GM21360 (cell line): Measurements from ENCODE around the gene RBM38.

Experiments
- ATAC-seq: cut with Tn5 transposase; IDR thresholded peaks from one replicate; pipeline ENCODE4 v1.9.1; 2021; ENCODE audit warnings: mild to moderate bottlenecking, moderate library complexity; ENCODE audit not compliant: unreplicated experiment

The RBM38 gene

GRCh38 chr20:57449398-57450354 is 58.5 kb downstream of the RBM38 start:
- ATAC-seq, result no peak

GRCh38 chr20:57450419-57450818 is 59.2 kb downstream of the RBM38 start:
- ATAC-seq, result no peak

GRCh38 chr20:57450931-57451330 is 59.7 kb downstream of the RBM38 start:
- ATAC-seq, result no peak

- no peak for ATAC-seq
Measured at GRCh38 chr20:57451431-57451794, 60.2 kb downstream of the RBM38 start.

- no peak for ATAC-seq
Measured at GRCh38 chr20:57451795-57452661, 60.8 kb downstream of the RBM38 start.

- no peak for ATAC-seq
Measured at GRCh38 chr20:57455386-57455785, 64.2 kb downstream of the RBM38 start.

- no peak for ATAC-seq
Measured at GRCh38 chr20:57456116-57456515, 64.9 kb downstream of the RBM38 start.

- ATAC-seq, result no peak
Measured at GRCh38 chr20:57457243-57458095, 66.3 kb downstream of the RBM38 start.

- ATAC-seq, result no peak
Measured at GRCh38 chr20:57458400-57459160, 67.4 kb downstream of the RBM38 start.
